GM12865 (cell line): ENCODE data around the gene CAPN15.

Experiments used
- DNase-seq: peaks from one replicate; pipeline ENCODE4 v3.0.0; 2010; ENCODE audit warnings: low read depth
- H3K4me3 ChIP-seq: 2 replicates; pipeline ENCODE4 v1.5.1; 2011; ENCODE audit warnings: mild to moderate bottlenecking, low read depth, low read length, control low read depth
- TF ChIP-seq, protein P1 (sequence below): IDR thresholded peaks from 2 replicates; pipeline ENCODE4 v1.5.1; 2011; ENCODE audit warnings: low read length, control low read depth, low read depth, inconsistent platforms; ENCODE audit not compliant: insufficient read depth; ENCODE audit errors: missing control alignments

CAPN15 gene

DNA sequence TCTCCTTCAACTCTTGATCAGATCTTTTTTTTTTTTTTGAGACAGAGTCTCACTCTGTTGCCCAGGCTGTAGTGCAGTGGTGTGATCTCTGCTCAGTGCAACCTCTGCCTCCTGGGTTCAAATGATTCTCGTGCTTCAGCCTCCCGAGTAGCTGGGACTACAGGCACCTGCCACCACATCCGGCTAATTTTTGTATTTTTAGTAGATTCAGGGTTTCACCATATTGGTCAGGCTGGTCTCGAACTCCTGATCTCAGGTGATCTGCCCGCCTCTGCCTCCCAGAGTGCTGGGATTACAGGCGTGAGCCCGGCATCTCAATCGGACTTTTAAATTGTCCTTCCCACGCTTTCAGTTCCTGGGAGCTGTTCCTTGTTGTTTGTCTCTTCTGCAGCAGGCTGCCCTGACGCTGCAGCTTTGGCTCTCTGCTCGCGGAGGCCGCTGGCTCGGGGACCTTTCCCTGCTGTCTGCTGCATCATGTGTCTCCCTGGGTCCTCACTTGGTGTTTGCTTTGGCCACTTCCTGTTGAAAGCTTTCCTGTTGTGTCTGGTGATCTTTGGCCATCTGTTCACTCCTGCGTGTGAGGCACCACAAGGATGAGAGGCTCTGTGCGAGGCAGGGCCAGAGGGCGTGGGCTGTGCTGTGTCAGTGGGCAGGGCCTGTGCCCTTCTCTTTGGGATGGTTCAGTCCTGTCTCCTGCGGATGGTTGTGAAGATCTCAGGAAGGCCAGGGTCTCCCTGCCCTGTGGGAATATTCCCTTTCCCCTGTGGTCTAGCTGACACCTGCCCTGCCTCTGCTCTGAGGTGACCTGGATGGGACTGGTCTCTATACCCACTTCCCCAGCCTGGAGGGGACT, 18.4 kb upstream of the CAPN15 start:
- DNase-seq = no peak
- TF ChIP-seq, protein P1, sequence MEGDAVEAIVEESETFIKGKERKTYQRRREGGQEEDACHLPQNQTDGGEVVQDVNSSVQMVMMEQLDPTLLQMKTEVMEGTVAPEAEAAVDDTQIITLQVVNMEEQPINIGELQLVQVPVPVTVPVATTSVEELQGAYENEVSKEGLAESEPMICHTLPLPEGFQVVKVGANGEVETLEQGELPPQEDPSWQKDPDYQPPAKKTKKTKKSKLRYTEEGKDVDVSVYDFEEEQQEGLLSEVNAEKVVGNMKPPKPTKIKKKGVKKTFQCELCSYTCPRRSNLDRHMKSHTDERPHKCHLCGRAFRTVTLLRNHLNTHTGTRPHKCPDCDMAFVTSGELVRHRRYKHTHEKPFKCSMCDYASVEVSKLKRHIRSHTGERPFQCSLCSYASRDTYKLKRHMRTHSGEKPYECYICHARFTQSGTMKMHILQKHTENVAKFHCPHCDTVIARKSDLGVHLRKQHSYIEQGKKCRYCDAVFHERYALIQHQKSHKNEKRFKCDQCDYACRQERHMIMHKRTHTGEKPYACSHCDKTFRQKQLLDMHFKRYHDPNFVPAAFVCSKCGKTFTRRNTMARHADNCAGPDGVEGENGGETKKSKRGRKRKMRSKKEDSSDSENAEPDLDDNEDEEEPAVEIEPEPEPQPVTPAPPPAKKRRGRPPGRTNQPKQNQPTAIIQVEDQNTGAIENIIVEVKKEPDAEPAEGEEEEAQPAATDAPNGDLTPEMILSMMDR = no peak
- H3K4me3 ChIP-seq = no peak overlapping the region

DNA sequence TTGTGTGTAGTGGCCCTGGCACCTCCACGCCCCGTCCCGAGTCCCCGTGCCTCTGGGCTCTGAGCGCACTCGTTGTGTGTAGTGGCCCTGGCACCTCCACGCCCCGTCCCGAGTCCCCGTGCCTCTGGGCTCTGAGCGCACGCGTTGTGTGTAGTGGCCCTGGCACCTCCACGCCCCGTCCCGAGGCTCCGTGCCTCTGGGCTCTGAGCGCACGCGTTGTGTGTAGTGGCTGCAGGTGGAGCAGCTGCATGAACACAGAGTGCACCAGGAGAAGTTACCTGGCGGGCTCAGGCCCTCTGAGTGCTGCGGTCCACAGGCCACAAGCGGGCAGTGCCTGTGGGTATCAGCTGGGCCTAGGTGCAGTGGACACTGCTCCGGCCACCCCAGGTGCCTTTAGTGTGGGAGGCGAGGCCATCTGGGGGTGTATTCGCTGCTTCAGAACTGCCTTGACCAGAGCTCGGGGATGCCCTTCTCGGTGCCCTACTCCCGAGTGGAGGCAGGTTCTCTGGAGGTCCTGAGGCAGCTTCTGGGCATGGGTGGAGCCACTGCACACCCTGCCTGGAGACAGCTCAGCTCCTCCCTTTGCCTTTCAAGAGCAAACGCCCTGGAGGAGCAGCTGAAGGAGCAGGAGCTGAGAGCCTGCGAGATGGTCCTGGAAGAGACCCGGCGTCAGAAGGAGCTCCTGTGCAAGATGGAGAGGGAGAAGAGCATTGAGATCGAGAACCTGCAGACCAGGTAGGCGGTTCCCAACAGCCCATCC, 17.3 kb upstream of the CAPN15 start:
- DNase-seq = no peak
- TF ChIP-seq, protein P1 = no peak
- H3K4me3 ChIP-seq = no peak overlapping the region

DNA sequence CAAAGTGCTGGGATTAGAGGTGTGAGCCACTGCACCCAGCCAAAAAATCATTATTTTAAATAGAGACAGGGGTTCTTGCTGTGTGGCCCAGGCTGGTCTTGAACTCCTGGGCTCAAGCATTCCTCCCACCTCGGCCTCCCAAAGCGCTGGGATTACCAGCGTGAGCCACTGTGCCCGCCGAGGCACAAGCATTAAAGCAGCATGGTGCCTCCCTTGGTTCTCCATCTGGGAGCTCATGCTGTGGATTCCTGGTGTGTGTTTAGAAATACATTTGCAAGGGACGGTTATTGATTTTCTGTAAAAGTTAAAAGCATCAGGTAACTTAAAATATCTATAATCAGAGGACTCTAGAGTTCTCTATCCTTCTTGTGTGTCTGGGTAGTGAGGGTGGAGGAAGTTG, 14.7 kb upstream of the CAPN15 start:
- no peak overlapping the region for H3K4me3 ChIP-seq
- TF ChIP-seq, protein P1 = no peak
- no peak for DNase-seq

DNA sequence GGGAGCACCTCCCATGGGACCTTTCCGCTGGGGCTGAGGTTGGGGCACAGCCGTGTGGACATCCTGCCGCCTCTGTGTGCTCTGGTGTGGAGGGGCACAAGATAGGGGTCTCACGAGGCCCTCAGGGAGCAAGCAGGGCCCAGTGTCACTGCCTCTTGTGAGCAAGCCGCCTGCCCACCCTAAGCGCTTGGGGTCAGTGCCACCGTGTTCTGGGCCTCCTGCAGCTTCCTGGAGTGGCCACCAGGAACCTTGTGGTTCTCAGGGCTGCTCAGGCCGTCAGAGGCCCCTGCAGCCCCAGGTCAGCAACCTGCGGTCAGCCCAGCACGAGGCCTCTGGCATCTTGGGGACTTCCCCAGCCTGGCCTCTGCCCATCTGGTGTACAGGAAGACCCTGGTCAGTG, 13.6 kb upstream of the CAPN15 start:
- no peak for DNase-seq
- TF ChIP-seq, protein P1 = no peak
- H3K4me3 ChIP-seq = no peak overlapping the region

DNA sequence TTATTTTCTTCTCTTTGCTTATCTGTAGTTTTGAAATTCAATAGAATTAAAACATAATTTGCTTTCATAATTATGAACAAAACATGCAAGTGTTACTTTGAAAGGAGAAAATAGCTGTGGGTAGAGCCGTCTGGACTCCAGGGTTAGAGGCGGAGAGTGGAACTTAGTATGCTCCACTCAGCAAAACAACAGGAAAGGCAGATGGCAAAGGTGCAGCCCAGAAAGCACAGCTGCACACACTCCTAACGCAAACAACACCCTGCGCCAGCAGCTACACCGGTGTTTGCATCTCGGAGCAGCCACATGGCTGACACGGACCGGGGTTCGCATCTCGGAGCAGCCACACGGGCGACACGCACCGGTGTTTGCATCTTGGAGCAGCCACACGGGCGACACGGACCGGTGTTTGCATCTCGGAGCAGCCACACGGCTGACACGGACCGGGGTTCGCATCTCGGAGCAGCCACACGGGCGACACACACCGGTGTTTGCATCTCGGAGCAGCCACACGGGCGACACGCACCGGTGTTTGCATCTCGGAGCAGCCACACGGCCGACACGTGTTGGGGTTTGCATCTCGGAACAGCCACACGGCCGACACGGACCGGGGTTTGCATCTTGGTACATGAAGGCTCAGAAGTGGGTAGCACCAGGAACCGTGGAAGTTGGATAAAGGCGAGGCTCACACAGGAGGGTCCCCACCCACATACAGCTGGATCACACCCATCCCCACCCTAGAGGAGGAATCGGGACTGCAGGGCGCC, 12.2 kb upstream of the CAPN15 start:
- DNase-seq = no peak
- TF ChIP-seq, protein P1 = no peak
- no peak overlapping the region for H3K4me3 ChIP-seq

DNA sequence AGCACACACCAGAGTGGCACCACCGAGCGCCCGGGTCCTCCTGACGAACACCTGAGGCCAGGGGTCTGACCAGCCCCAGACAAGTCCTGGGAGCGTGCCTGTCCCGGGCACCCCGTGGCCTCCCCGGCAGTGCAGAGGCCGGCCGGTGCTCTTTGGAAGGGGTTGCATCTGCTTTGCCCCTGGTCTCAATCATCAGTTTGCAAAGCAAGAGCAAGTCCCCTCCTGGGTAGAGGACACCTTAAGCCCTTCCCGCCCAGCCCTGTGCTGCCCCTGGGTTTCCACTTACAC, 11.6 kb upstream of the CAPN15 start:
- no peak overlapping the region for H3K4me3 ChIP-seq
- DNase-seq = no peak
- TF ChIP-seq, protein P1 = no peak
